Measurements from ENCODE around the gene TMTC2. TPM values are rescaled to one million over a fixed set of nuclear protein-coding genes. Genes with fewer than 3 reads are reported as not detected.
"Not testable (repeated sequence)": the region's sequence is repeated elsewhere in the genome, so short reads cannot be mapped to it uniquely, and the experiment has no call there.

Gene TMTC2
- total RNA-seq, 1 donor from 2014 or later: 2.2 TPM

DNA sequence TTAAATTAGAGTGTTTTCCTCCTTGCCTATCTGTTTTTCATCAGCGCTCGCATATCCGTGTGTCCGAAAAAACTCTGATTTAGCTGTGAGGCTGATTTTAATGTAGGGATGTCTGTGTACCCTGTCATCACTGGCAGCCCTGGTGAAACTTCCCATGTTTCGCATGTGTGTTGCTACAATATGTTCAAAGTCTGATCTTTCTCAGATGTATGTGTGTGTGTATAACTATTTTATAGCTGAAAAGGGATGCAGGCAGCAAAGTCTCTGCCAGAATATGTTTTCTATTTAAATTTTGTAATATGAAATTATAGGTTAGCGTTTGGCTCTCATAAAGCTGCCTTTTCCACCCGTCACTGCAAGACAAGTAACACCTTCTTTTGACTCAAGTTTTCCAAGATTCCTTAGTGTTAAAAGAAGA is 154.8 kb downstream of the TMTC2 start:
- no peak for ATAC-seq (ENCODE audit: low read depth)
- no peak for DNase-seq
- H3K9me3 Mint-ChIP-seq: no peaks in the 10 kb centered on the region
- H3K4me1 Mint-ChIP-seq: no peaks in the 10 kb centered on the region
- no peaks in the 10 kb centered on the region for H3K27me3 Mint-ChIP-seq
- ChIA-PET POLR2A (no interaction called here), CTCF (no interaction called here)
- TF ChIP-seq, protein P1, sequence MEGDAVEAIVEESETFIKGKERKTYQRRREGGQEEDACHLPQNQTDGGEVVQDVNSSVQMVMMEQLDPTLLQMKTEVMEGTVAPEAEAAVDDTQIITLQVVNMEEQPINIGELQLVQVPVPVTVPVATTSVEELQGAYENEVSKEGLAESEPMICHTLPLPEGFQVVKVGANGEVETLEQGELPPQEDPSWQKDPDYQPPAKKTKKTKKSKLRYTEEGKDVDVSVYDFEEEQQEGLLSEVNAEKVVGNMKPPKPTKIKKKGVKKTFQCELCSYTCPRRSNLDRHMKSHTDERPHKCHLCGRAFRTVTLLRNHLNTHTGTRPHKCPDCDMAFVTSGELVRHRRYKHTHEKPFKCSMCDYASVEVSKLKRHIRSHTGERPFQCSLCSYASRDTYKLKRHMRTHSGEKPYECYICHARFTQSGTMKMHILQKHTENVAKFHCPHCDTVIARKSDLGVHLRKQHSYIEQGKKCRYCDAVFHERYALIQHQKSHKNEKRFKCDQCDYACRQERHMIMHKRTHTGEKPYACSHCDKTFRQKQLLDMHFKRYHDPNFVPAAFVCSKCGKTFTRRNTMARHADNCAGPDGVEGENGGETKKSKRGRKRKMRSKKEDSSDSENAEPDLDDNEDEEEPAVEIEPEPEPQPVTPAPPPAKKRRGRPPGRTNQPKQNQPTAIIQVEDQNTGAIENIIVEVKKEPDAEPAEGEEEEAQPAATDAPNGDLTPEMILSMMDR (IDR thresholded peaks at IDR 0.05): no peak
- no peaks in the 10 kb centered on the region for H3K36me3 Mint-ChIP-seq (ENCODE audit: low read depth)
- H3K4me3 Mint-ChIP-seq: no peak overlapping the region
- H3K27ac Mint-ChIP-seq: no peak overlapping the region
- intact Hi-C loops (cut with micrococcal nuclease): no loop called here

DNA sequence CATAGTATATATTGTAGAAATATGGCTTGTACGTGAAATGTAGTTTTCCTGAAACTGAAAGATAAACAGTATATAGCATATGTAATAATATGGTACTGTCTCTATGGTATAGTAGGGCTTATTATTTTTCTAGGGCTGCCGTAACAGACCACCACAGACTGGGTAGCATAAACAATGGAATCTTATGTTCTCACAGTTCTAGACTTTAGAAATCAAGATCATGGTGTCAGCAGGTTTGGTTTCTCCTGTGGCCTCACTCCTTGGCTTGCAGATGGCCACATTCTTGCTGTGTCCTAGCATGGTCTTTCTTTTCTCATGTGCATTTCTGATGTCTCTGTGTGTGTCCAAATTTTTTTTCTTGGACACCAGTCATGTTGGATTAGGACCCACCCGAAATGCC is 155.8 kb downstream of the TMTC2 start:
- H3K4me1 Mint-ChIP-seq: no peaks in the 10 kb centered on the region
- TF ChIP-seq, protein P1 (IDR thresholded peaks at IDR 0.05): no peak
- H3K36me3 Mint-ChIP-seq (ENCODE audit: low read depth): no peaks in the 10 kb centered on the region
- H3K27ac Mint-ChIP-seq: no peak overlapping the region
- DNase-seq (no peak), ATAC-seq (ENCODE audit: low read depth) (no peak)
- intact Hi-C loops (cut with micrococcal nuclease): no loop called here
- H3K9me3 Mint-ChIP-seq: no peaks in the 10 kb centered on the region
- no peak overlapping the region for H3K4me3 Mint-ChIP-seq
- H3K27me3 Mint-ChIP-seq: no peaks in the 10 kb centered on the region
- POLR2A ChIA-PET: no interaction called here
- CTCF ChIA-PET: no interaction called here

DNA sequence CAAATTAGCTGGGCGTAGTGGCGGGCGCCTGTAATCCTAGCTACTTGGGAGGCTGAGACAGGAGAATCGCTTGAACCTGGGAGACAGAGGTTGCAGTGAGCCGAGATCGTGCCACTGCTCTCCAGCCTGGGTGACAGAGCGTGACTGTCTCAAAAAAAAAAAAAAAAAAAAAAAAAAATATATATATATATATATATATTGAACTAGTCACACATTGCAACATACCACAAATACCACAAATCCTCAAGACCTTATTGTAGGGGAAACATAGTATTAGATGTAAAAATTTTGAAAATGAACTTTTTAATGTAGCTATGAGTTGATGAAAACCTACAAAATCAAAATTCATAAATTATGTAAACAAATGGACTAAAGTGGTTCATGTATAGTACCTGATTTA is 158.4 kb downstream of the TMTC2 start:
- H3K4me1 Mint-ChIP-seq; POLR2A ChIA-PET; H3K9me3 Mint-ChIP-seq; H3K27me3 Mint-ChIP-seq; intact Hi-C loops (cut with micrococcal nuclease); DNase-seq; CTCF ChIA-PET; ATAC-seq (ENCODE audit: low read depth); H3K36me3 Mint-ChIP-seq (ENCODE audit: low read depth); H3K4me3 Mint-ChIP-seq; H3K27ac Mint-ChIP-seq: not testable (repeated sequence)

DNA sequence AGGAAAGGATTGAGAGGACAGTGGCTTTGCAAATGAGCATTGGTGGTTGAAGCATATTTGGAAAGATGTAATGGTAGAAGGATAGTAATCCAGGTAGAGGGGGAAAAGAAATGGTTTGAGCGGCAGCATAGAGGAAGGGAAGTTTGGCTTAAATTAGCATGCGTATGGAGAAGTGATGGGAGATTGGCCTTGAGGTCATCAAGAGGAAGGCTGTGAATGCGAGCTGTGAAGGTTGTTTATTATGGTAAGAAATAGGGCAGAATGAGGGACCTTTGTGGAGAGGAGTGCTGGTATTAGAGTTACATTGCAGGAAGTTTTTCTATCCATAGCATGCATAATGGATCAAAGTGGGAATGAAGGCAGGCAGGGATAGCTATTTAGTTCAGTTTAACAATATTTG is 162.1 kb downstream of the TMTC2 start:
- H3K4me3 Mint-ChIP-seq: no peak overlapping the region
- no peaks in the 10 kb centered on the region for H3K9me3 Mint-ChIP-seq

DNA sequence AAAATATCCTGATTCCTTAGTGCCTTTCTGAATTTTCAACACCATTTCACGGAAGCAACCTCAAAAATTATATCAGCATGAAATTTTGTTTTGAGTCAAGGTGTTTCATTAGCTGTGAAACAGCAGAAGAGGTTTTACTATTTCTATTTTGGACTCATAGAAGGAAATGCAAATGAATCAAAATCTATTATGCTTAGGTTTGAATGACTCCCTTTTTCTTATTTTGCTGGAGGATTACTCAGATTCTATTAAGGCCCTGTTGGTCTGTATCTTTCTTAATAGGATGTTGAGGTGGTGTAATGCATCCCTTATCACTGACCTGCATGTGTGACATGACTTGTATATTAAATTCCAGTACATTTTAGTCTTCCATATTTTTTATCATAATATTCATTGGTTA is 165.8 kb downstream of the TMTC2 start:
- no peaks in the 10 kb centered on the region for H3K4me1 Mint-ChIP-seq
- ATAC-seq (ENCODE audit: low read depth) (no peak), DNase-seq (no peak)
- no peak overlapping the region for H3K27ac Mint-ChIP-seq
- TF ChIP-seq, protein P1 (IDR thresholded peaks at IDR 0.05): no peak
- intact Hi-C loops (cut with micrococcal nuclease): no loop called here
- no peaks in the 10 kb centered on the region for H3K27me3 Mint-ChIP-seq
- H3K36me3 Mint-ChIP-seq (ENCODE audit: low read depth): no peaks in the 10 kb centered on the region
- ChIA-PET POLR2A (no interaction called here), CTCF (no interaction called here)
- no peaks in the 10 kb centered on the region for H3K9me3 Mint-ChIP-seq
- no peak overlapping the region for H3K4me3 Mint-ChIP-seq

More for the DNA sequence above, 162.1 kb downstream of the TMTC2 start:
- H3K4me1 Mint-ChIP-seq: no peaks in the 10 kb centered on the region
- H3K27ac Mint-ChIP-seq: no peak overlapping the region
- TF ChIP-seq, protein P1 (IDR thresholded peaks at IDR 0.05): no peak
- H3K36me3 Mint-ChIP-seq (ENCODE audit: low read depth): no peaks in the 10 kb centered on the region
- ChIA-PET CTCF (no interaction called here), POLR2A (no interaction called here)
- H3K27me3 Mint-ChIP-seq: no peaks in the 10 kb centered on the region
- intact Hi-C loops (cut with micrococcal nuclease): no loop called here
- DNase-seq (no peak), ATAC-seq (ENCODE audit: low read depth) (no peak)

DNA sequence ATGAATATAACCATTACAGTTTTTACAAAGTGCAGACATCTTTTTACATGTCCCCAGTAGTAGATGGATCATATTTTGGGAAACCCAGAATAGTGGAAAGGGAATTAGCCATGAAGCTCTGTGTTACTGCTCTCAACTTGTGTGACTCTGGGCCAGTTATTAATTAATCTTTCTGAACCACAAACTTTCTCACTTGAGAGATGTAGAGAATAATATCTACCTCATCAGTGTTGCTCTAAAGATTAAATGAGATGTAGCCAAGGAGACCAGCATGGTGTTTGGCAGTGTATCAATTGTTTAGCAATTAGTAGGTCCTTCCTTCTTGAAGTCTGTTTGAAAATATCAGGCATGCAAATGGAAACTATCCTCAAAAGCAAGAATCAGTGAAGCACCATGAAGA is 169.2 kb downstream of the TMTC2 start:
- no peaks in the 10 kb centered on the region for H3K9me3 Mint-ChIP-seq
- TF ChIP-seq, protein P1 (IDR thresholded peaks at IDR 0.05): no peak
- POLR2A ChIA-PET: no interaction called here
- intact Hi-C loops (cut with micrococcal nuclease): no loop called here
- no peaks in the 10 kb centered on the region for H3K27me3 Mint-ChIP-seq
- CTCF ChIA-PET: no interaction called here
- H3K4me3 Mint-ChIP-seq: no peak overlapping the region
- no peaks in the 10 kb centered on the region for H3K4me1 Mint-ChIP-seq
- DNase-seq: no peak
- no peak for ATAC-seq (ENCODE audit: low read depth)
- H3K36me3 Mint-ChIP-seq (ENCODE audit: low read depth): no peaks in the 10 kb centered on the region
- H3K27ac Mint-ChIP-seq: no peak overlapping the region

Measured in activated B cell treated with CpG ODN at 0.5 μM for 24 hours (primary cell).